Lower leg skin (tissue), 3 donors: ENCODE measurements around the gene MVK.

Experiments used
- CTCF ChIP-seq, 3 donors: fragments of 450-650 bp; IDR thresholded peaks; one replicate each; pipeline ENCODE4 v1.5.1; 2016; ENCODE audit warnings: antibody characterized with exemption in 3 of 3, mild to moderate bottlenecking in 3 of 3, moderate library complexity in 2 of 3
- POLR2A ChIP-seq, 2 donors: fragments of 450-650 bp; IDR thresholded peaks; one replicate each; pipeline ENCODE4 v1.6.1; 2016 to 2017; ENCODE audit warnings: antibody characterized with exemption in 2 of 2, mild to moderate bottlenecking in 1 of 2, moderate library complexity in 1 of 2

DNA sequence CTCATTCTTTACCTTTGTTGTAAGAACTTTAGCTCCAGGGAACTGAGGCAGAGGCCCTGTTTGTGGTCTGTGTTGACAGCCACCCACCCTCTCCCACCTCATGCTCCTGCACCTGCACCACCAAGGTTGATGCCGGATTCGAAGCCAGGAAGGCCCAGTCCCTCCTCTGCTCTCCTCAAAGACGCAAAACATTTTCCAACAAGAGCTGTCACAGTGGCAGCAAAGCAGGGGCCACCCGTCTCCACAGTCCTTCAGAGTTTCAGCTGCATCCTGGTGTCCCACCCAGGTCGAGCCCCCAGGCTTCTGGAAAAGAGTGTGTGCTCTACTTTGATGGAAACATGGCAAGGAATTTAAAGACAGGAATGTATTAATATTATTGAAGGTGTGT, 37.7 kb upstream of the MVK start:
- no peak for TF ChIP-seq POLR2A (IDR thresholded peaks at IDR 0.05)
- no peak for TF ChIP-seq CTCF (IDR thresholded peaks at IDR 0.05)
